GM06990 (cell line): ENCODE measurements around the gene TBL3.

Source experiments
- DNase-seq: peaks from one replicate; pipeline ENCODE4 v3.0.0-alpha.2; 2011; ENCODE audit not compliant: insufficient read length; ENCODE audit errors: extremely low read depth
- H3K27me3 ChIP-seq: replicated peaks from 2 replicates; pipeline ENCODE4 v1.6.0; 2011; ENCODE audit warnings: low read length; ENCODE audit not compliant: control insufficient read depth, insufficient read depth
- H3K36me3 ChIP-seq: 2 replicates; pipeline ENCODE4 v1.5.1; 2011; ENCODE audit warnings: low read length; ENCODE audit not compliant: control insufficient read depth, insufficient read depth
- H3K4me3 ChIP-seq: replicated peaks from 2 replicates; pipeline ENCODE4 v1.5.1; 2011; ENCODE audit warnings: low read depth, mild to moderate bottlenecking, control low read depth, low read length
- TF ChIP-seq, protein P1 (sequence below): IDR thresholded peaks from 2 replicates; pipeline ENCODE4 v1.5.1; 2011; ENCODE audit warnings: low read length, control low read depth, mild to moderate bottlenecking, inconsistent platforms; ENCODE audit not compliant: insufficient read depth, poor library complexity, severe bottlenecking

TBL3 gene

DNA sequence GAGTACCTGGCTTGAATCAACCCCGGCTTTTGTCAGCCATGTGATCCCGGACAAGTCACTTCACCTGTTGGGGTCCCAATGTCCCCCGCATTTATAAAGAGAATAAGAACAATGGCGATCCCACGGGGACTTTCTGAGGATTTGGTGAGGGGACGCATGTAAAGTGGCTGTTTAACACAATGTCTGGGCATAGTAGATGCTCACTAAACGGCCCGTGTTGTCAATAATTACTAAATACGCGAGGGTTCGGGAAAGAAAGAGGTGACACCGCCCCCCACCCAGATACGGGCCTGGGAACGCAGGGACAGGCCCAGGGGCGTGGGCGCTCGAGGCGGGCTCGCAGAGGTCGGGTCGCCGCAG lies 19.7 kb downstream of the TBL3 start:
- no peak for DNase-seq
- H3K36me3 ChIP-seq: peaks cover 2% of the 10 kb centered on the region
- no peaks in the 10 kb centered on the region for H3K27me3 ChIP-seq
- TF ChIP-seq, protein P1, sequence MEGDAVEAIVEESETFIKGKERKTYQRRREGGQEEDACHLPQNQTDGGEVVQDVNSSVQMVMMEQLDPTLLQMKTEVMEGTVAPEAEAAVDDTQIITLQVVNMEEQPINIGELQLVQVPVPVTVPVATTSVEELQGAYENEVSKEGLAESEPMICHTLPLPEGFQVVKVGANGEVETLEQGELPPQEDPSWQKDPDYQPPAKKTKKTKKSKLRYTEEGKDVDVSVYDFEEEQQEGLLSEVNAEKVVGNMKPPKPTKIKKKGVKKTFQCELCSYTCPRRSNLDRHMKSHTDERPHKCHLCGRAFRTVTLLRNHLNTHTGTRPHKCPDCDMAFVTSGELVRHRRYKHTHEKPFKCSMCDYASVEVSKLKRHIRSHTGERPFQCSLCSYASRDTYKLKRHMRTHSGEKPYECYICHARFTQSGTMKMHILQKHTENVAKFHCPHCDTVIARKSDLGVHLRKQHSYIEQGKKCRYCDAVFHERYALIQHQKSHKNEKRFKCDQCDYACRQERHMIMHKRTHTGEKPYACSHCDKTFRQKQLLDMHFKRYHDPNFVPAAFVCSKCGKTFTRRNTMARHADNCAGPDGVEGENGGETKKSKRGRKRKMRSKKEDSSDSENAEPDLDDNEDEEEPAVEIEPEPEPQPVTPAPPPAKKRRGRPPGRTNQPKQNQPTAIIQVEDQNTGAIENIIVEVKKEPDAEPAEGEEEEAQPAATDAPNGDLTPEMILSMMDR: no peak
- peak overlapping the region; percentile 27 for H3K4me3 ChIP-seq

DNA sequence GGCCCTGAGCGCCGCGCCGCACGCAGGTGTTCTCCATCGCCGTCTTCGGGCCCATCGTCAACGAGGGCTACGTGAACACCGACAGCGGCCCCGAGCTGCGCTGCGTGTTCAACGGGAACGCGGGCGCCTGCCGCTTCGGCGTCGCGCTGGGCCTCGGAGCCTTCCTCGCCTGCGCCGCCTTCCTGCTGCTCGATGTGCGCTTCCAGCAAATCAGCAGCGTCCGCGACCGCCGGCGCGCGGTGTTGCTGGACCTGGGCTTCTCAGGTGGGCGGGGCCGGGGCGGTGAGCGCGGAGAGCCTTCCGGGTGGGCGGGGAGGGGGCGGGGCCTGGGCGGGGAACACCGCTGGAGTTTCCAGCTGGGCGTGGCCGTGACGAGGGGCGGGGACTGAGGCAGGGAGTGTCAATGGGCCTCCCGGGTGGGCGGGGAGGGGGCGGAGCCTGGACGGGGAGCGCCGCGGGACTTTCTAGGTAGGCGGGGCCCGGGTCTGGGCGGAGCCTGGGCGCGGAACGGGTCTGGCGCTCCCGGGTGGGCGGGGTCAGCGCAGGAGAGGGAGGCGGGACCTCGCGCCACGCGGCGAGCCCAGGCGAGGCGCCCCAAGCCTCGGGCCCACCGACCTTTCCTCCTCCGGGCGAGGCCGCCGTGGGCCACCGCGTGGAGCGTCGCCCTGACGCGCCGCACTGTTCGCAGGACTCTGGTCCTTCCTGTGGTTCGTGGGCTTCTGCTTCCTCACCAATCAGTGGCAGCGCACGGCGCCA lies 20.3 kb downstream of the TBL3 start:
- DNase-seq: peak; percentile 92
- TF ChIP-seq, protein P1: no peak
- H3K4me3 ChIP-seq: peak overlapping the region; percentile 27
- peaks cover 3% of the 10 kb centered on the region for H3K36me3 ChIP-seq
- H3K27me3 ChIP-seq: no peaks in the 10 kb centered on the region

DNA sequence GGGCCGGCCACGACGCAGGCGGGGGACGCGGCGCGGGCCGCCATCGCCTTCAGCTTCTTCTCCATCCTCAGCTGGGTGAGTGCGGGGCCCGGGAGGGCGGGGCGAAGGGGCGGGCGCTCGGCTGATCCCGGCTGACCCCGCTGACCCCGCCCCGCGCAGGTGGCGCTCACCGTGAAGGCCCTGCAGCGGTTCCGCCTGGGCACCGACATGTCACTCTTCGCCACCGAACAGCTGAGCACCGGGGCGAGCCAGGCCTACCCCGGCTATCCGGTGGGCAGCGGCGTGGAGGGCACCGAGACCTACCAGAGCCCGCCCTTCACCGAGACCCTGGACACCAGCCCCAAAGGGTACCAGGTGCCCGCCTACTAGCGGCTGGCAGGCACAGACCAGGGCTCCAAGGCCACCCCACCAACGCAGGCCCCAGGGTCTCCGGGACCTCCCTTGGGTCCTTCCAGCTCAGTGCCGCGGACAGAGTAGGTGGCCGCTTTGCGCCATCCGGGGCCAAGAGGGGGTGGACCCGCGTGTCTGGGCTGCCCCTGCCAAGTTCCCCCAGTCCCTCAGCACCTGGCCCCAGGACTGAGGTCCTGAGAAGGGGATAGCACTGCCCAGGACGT lies 21.0 kb downstream of the TBL3 start:
- DNase-seq: peak; percentile 26
- Histone ChIP-seq H3K4me3 (no peak overlapping the region), H3K36me3 (peaks cover 4% of the 10 kb centered on the region), H3K27me3 (no peaks in the 10 kb centered on the region)
- TF ChIP-seq, protein P1: no peak

DNA sequence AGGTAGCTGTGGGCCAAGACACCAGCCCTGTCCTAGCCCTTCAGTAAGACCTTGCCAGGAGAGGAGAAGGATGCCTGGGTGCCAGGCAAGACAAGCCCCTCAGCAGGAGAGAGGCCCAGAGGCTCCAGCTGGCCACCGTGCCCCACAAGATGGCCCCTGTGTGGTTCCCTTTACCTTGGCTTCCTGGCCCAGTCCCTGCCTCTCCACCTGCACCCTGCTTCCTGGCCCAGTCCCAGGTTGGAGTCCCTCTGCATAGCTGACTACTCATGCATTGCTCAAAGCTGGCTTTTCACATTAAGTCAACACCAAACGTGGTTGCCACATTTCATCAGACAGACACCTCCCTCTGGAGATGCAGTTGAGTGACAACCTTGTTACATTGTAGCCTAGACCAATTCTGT lies 21.9 kb downstream of the TBL3 start:
- TF ChIP-seq, protein P1: no peak
- Histone ChIP-seq H3K36me3 (peaks cover 7% of the 10 kb centered on the region), H3K27me3 (no peaks in the 10 kb centered on the region), H3K4me3 (no peak overlapping the region)
- peak; percentile 22 for DNase-seq

DNA sequence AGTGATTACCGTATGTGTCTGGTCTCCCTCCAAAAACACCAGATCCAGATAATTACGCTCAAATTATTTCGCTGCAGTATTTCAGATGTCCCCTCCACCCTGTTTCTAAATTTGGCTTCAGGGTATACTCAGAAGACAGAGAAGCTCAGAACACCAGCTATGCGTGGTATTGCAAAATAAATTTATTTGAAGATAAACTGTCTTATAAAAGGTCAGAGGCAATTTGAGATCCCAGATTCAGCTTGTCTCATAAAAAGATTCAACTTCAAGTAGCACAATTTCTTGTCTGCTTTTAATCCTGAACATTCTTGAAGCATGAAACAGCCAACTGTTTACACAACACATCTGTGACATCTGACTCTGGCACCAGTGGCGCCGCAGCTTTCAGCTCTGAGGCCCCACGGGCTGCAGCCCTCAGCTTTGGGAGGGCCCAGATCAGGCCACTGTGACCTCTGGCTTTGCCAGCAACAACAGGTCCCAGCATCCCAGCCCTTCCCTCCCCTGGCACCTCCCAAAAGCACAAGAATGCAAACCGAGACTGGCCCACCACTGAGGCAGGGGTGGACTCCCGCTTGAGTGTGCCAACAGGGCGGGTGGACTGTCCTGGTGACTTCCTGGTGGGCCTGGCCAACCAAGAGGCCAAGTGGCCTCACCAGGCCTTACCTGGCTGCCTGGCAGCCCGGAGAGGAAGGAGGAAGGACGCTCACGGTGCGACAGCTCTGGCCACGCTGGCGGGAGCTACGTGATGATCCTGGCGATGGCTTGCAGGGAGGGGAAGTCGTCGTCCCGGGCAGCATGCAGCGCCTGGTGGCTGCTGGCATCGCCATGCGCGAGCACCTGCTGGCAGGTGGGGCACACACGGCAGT lies 25.9 kb downstream of the TBL3 start:
- TF ChIP-seq, protein P1: no peak
- Histone ChIP-seq H3K27me3 (no peaks in the 10 kb centered on the region), H3K36me3 (peaks cover 38% of the 10 kb centered on the region), H3K4me3 (no peak overlapping the region)
- DNase-seq: no peak
